BLaER1 (cell line): Measurements from ENCODE around the gene FOXO3.

Experiments
- H3K27ac ChIP-seq: shearing (Covaris generic); formaldehyde crosslinking; 2 replicates; pipeline ENCODE4 v1.8.1; 2022
- H3K27me3 ChIP-seq: shearing (Covaris generic); formaldehyde crosslinking; 2 replicates; pipeline ENCODE4 v1.8.1; 2022
- H3K36me3 ChIP-seq: shearing (Covaris generic); formaldehyde crosslinking; 2 replicates; pipeline ENCODE4 v1.8.1; 2022
- H3K4me1 ChIP-seq: shearing (Covaris generic); formaldehyde crosslinking; 2 replicates; pipeline ENCODE4 v1.8.1; 2022
- H3K4me2 ChIP-seq: shearing (Covaris generic); formaldehyde crosslinking; 2 replicates; pipeline ENCODE4 v1.8.1; 2022
- H3K4me3 ChIP-seq: shearing (Covaris generic); formaldehyde crosslinking; 2 replicates; pipeline ENCODE4 v1.8.1; 2022
- H3K9ac ChIP-seq: shearing (Covaris generic); formaldehyde crosslinking; 2 replicates; pipeline ENCODE4 v1.8.1; 2022
- H3K9me3 ChIP-seq: shearing (Covaris generic); formaldehyde crosslinking; 2 replicates; pipeline ENCODE4 v1.8.1; 2022
- H4K20me1 ChIP-seq: shearing (Covaris generic); formaldehyde crosslinking; 2 replicates; pipeline ENCODE4 v1.8.1; 2022
- Cebpa-rat ChIP-seq: shearing (Covaris generic); IDR thresholded peaks from 2 replicates; pipeline ENCODE4 v1.8.1; 2022

The FOXO3 gene

GRCh38 chr6:108585359-108585758 lies 24.6 kb downstream of the FOXO3 start:
- Histone ChIP-seq H4K20me1 (peaks cover 100% of the 10 kb centered on the region), H3K4me1 (peaks cover 48% of the 10 kb centered on the region)

GRCh38 chr6:108585921-108586536 lies 25.3 kb downstream of the FOXO3 start:
- no peak for TF ChIP-seq Cebpa-rat

More at GRCh38 chr6:108585359-108585758, 24.6 kb downstream of the FOXO3 start:
- H3K27ac ChIP-seq, result no peak overlapping the region
- H3K4me3 ChIP-seq, result no peak overlapping the region
- no peaks in the 10 kb centered on the region for H3K27me3 ChIP-seq
- H3K9me3 ChIP-seq, result no peaks in the 10 kb centered on the region
- TF ChIP-seq Cebpa-rat, result no peak
- H3K4me2 ChIP-seq, result no peak overlapping the region; the same call in 1 of the 2 replicates
- H3K9ac ChIP-seq, result no peak overlapping the region
- H3K36me3 ChIP-seq, result peaks cover 4% of the 10 kb centered on the region; the same call in 1 of the 2 replicates

GRCh38 chr6:108587258-108588059 lies 26.7 kb downstream of the FOXO3 start:
- H3K9ac ChIP-seq, result no peak overlapping the region
- no peak overlapping the region for H3K27ac ChIP-seq
- H3K27me3 ChIP-seq, result no peaks in the 10 kb centered on the region
- H3K4me3 ChIP-seq, result no peak overlapping the region
- no peaks in the 10 kb centered on the region for H3K9me3 ChIP-seq
- H4K20me1 ChIP-seq, result peaks cover 100% of the 10 kb centered on the region
- peaks cover 41% of the 10 kb centered on the region for H3K4me1 ChIP-seq
- no peak for TF ChIP-seq Cebpa-rat
- no peak overlapping the region for H3K4me2 ChIP-seq
- H3K36me3 ChIP-seq, result peaks cover 4% of the 10 kb centered on the region; the same call in 1 of the 2 replicates

More at GRCh38 chr6:108585921-108586536, 25.3 kb downstream of the FOXO3 start:
- Histone ChIP-seq H3K9ac (no peak overlapping the region), H3K36me3 (peaks cover 4% of the 10 kb centered on the region; the same call in 1 of the 2 replicates), H3K27ac (no peak overlapping the region), H3K27me3 (no peaks in the 10 kb centered on the region), H3K4me2 (no peak overlapping the region; the same call in 1 of the 2 replicates), H3K4me1 (peaks cover 41% of the 10 kb centered on the region), H4K20me1 (peaks cover 100% of the 10 kb centered on the region), H3K9me3 (no peaks in the 10 kb centered on the region), H3K4me3 (no peak overlapping the region)

- no peak overlapping the region for H3K27ac ChIP-seq
- no peaks in the 10 kb centered on the region for H3K27me3 ChIP-seq
- no peak overlapping the region for H3K4me3 ChIP-seq
- H3K4me1 ChIP-seq, result peaks cover 52% of the 10 kb centered on the region
- H3K9ac ChIP-seq, result no peak overlapping the region
- H3K36me3 ChIP-seq, result no peaks in the 10 kb centered on the region; the same call in 1 of the 2 replicates
- no peak overlapping the region for H3K4me2 ChIP-seq
- no peak for TF ChIP-seq Cebpa-rat
- peaks cover 100% of the 10 kb centered on the region for H4K20me1 ChIP-seq
- H3K9me3 ChIP-seq, result no peaks in the 10 kb centered on the region
Observed at GRCh38 chr6:108588586-108588985, 27.9 kb downstream of the FOXO3 start.

- Histone ChIP-seq H3K4me1 (peaks cover 56% of the 10 kb centered on the region), H3K27ac (no peak overlapping the region), H3K27me3 (no peaks in the 10 kb centered on the region), H4K20me1 (peaks cover 100% of the 10 kb centered on the region), H3K36me3 (no peaks in the 10 kb centered on the region), H3K9me3 (no peaks in the 10 kb centered on the region), H3K4me2 (peak overlapping the region; percentile 8; the same call in 1 of the 2 replicates), H3K4me3 (no peak overlapping the region), H3K9ac (no peak overlapping the region)
- TF ChIP-seq Cebpa-rat, result no peak
Observed at GRCh38 chr6:108589244-108589791, 28.6 kb downstream of the FOXO3 start.

GRCh38 chr6:108591040-108591816 lies 30.5 kb downstream of the FOXO3 start:
- Histone ChIP-seq H3K9me3 (no peaks in the 10 kb centered on the region), H3K4me1 (peaks cover 46% of the 10 kb centered on the region)

GRCh38 chr6:108592371-108593337 lies 31.9 kb downstream of the FOXO3 start:
- no peaks in the 10 kb centered on the region for H3K27me3 ChIP-seq
- H3K9me3 ChIP-seq, result no peaks in the 10 kb centered on the region
- H3K4me3 ChIP-seq, result no peak overlapping the region
- H4K20me1 ChIP-seq, result peaks cover 100% of the 10 kb centered on the region
- peaks cover 55% of the 10 kb centered on the region for H3K4me1 ChIP-seq
- H3K27ac ChIP-seq, result no peak overlapping the region
- H3K36me3 ChIP-seq, result no peaks in the 10 kb centered on the region
- peak overlapping the region; percentile 56 for H3K4me2 ChIP-seq
- no peak overlapping the region for H3K9ac ChIP-seq
- no peak for TF ChIP-seq Cebpa-rat

More at GRCh38 chr6:108591040-108591816, 30.5 kb downstream of the FOXO3 start:
- Histone ChIP-seq H3K36me3 (no peaks in the 10 kb centered on the region), H3K4me2 (no peak overlapping the region), H3K27ac (no peak overlapping the region), H3K4me3 (no peak overlapping the region), H3K9ac (no peak overlapping the region), H4K20me1 (peaks cover 100% of the 10 kb centered on the region), H3K27me3 (no peaks in the 10 kb centered on the region)
- TF ChIP-seq Cebpa-rat, result no peak

- H3K9ac ChIP-seq, result no peak overlapping the region
- no peaks in the 10 kb centered on the region for H3K9me3 ChIP-seq
- H3K4me1 ChIP-seq, result peaks cover 48% of the 10 kb centered on the region
- H3K36me3 ChIP-seq, result no peaks in the 10 kb centered on the region
- no peak overlapping the region for H3K27ac ChIP-seq
- no peak for TF ChIP-seq Cebpa-rat
- peaks cover 100% of the 10 kb centered on the region for H4K20me1 ChIP-seq
- no peak overlapping the region for H3K4me3 ChIP-seq
- no peaks in the 10 kb centered on the region for H3K27me3 ChIP-seq
- no peak overlapping the region; the same call in 1 of the 2 replicates for H3K4me2 ChIP-seq
Observed at GRCh38 chr6:108594151-108594550, 33.4 kb downstream of the FOXO3 start.
